Ishikawa (cell line): ENCODE measurements around the gene EDN3.

Experiments
- CEBPB ChIP-seq: IDR thresholded peaks from 2 replicates; pipeline ENCODE4 v1.6.1; 2012
- CREB1 ChIP-seq: IDR thresholded peaks from 2 replicates; pipeline ENCODE4 v1.6.1; 2012; ENCODE audit warnings: low read depth
- EGR1 ChIP-seq: IDR thresholded peaks from 2 replicates; pipeline ENCODE4 v1.6.1; 2012
- EP300 ChIP-seq: IDR thresholded peaks from 2 replicates; pipeline ENCODE4 v1.6.1; 2012; ENCODE audit warnings: borderline replicate concordance
- FOXM1 ChIP-seq: IDR thresholded peaks from 2 replicates; pipeline ENCODE4 v1.6.1; 2012; ENCODE audit warnings: low read depth, borderline replicate concordance
- NFIC ChIP-seq: IDR thresholded peaks from 2 replicates; pipeline ENCODE4 v1.6.1; 2012
- RAD21 ChIP-seq: IDR thresholded peaks from 2 replicates; pipeline ENCODE4 v1.6.1; 2012; ENCODE audit warnings: low read depth
- TAF1 ChIP-seq: IDR thresholded peaks from 2 replicates; pipeline ENCODE4 v1.6.1; 2012; ENCODE audit warnings: low read depth, mild to moderate bottlenecking
- TCF12 ChIP-seq: IDR thresholded peaks from 2 replicates; pipeline ENCODE4 v1.6.1; 2012; ENCODE audit warnings: low read depth
- TEAD4 ChIP-seq: IDR thresholded peaks from 2 replicates; pipeline ENCODE4 v1.6.1; 2012
- YY1 ChIP-seq: IDR thresholded peaks from 2 replicates; pipeline ENCODE4 v1.6.1; 2012; ENCODE audit warnings: low read depth
- ZBTB7A ChIP-seq: IDR thresholded peaks from 2 replicates; pipeline ENCODE4 v1.6.1; 2012; ENCODE audit warnings: low read depth
- TF ChIP-seq, protein P1 (sequence below): IDR thresholded peaks from 2 replicates; pipeline ENCODE4 v1.6.1; 2012; ENCODE audit warnings: low read depth, mild to moderate bottlenecking
- TF ChIP-seq, protein P2 (sequence below): IDR thresholded peaks from 2 replicates; pipeline ENCODE4 v1.6.1; 2012
- TF ChIP-seq, protein P3 (sequence below): IDR thresholded peaks from 2 replicates; pipeline ENCODE4 v1.6.1; 2012

Gene EDN3

DNA sequence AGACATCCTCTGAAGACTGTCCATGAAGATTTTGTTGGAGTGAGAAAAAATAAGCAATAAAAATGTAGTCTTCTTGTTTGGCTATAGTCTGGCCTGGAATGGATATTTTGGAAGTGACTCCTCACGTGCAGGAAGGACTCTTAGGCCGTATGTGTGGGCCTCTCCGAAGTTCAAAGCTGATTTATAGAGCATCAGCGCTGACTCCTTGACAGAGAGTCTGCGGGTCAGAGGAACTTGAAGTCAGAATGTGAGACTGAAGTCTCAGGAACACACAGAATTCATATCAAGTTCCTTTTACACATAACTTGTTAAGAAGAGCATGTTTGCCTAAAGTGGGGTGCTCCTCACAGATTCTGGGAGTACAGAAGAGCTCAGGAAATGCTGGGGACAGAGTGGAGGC lies 36.1 kb downstream of the EDN3 start:
- no peak for TF ChIP-seq EGR1

DNA sequence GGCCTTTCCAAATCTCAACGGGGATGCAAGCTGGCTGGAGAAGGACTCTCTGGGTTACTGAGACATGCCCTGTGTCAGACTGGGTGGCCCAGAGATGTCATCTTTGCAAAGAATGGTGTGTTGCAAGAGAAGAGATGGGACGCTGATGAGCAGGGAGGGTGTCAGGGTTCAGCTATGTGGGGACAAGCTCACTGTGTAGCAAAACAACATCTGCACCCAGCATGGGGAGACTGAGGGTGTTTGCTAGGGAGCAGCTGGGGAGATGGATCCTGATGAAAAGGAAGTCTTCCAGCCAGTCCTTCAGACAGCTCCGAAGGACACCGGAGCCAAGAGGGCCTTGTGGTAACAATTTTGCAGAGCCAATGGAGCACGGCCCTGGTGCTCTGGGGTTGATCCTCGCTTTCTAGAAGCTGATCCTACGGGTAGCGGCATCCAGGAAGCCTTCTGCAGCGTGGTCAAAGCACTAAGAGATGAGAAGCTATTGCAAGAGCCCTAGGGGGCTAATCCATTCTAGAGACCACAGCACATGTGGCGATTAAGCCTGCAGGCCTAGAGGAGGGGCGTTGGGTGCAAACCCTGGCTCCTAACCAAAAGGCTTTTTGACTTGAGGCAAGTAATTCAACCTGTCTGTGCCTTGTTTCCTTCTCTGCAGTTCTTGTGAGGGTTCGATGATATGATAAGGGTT lies 39.9 kb downstream of the EDN3 start:
- TF ChIP-seq RAD21 (no peak), TAF1 (no peak), ZBTB7A (no peak), EGR1 (no peak), CEBPB (no peak), CREB1 (no peak), YY1 (no peak), FOXM1 (no peak), TEAD4 (no peak), TCF12 (no peak)
- TF ChIP-seq, protein P1, sequence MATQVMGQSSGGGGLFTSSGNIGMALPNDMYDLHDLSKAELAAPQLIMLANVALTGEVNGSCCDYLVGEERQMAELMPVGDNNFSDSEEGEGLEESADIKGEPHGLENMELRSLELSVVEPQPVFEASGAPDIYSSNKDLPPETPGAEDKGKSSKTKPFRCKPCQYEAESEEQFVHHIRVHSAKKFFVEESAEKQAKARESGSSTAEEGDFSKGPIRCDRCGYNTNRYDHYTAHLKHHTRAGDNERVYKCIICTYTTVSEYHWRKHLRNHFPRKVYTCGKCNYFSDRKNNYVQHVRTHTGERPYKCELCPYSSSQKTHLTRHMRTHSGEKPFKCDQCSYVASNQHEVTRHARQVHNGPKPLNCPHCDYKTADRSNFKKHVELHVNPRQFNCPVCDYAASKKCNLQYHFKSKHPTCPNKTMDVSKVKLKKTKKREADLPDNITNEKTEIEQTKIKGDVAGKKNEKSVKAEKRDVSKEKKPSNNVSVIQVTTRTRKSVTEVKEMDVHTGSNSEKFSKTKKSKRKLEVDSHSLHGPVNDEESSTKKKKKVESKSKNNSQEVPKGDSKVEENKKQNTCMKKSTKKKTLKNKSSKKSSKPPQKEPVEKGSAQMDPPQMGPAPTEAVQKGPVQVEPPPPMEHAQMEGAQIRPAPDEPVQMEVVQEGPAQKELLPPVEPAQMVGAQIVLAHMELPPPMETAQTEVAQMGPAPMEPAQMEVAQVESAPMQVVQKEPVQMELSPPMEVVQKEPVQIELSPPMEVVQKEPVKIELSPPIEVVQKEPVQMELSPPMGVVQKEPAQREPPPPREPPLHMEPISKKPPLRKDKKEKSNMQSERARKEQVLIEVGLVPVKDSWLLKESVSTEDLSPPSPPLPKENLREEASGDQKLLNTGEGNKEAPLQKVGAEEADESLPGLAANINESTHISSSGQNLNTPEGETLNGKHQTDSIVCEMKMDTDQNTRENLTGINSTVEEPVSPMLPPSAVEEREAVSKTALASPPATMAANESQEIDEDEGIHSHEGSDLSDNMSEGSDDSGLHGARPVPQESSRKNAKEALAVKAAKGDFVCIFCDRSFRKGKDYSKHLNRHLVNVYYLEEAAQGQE: no peak
- TF ChIP-seq, protein P2, sequence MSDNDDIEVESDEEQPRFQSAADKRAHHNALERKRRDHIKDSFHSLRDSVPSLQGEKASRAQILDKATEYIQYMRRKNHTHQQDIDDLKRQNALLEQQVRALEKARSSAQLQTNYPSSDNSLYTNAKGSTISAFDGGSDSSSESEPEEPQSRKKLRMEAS: no peak

DNA sequence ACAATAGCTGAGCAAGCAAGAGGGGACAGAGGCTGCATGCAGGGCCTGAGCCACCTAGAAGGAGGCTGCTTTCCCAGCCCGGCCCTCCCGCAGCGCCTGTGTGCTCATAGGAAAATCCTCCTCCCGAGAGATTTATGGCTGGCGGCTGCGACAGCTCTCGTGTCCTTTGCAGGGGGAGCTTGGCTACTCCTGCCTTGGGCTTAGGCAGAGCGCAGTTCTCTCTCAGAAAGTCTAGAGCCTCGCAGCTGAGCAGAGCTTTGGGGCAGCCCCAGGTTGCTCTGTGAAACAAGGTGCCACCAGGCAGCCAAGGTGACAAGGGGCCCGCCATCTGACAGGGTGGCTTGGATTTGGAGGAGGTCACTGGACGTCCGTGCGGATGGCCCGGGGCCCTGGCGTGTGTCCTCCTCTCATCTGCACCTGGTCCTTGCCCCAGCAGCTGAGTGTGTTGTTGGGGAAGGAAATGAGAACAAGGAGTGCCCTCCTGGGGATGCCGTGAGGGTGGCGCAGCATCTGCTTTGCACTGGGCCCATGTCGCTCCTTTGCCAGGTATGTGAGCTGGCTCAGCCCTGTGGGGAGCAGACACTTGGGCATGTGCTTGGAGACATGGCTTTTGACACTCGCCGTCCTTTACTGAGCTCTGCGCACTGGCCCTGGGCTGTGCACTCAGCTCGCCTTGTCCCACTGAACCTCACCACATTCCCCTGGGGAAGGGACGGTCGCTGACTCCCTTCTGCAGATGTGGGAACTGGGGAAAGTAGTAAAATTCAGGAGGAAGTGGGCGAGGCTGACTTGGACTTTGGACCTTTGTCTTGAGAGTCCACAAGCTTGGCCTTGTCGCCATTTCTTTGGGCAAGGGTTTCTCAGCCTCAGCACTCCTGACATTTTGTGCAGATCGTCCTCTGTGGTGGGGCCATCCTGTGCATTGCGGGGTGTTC lies 41.9 kb downstream of the EDN3 start:
- TF ChIP-seq, protein P3, sequence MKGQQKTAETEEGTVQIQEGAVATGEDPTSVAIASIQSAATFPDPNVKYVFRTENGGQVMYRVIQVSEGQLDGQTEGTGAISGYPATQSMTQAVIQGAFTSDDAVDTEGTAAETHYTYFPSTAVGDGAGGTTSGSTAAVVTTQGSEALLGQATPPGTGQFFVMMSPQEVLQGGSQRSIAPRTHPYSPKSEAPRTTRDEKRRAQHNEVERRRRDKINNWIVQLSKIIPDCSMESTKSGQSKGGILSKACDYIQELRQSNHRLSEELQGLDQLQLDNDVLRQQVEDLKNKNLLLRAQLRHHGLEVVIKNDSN: no peak
- TF ChIP-seq FOXM1 (no peak), NFIC (no peak), ZBTB7A (no peak), TAF1 (no peak), EP300 (no peak), TEAD4 (no peak), CEBPB (no peak)
- TF ChIP-seq, protein P1: no peak
- TF ChIP-seq, protein P2: no peak

DNA sequence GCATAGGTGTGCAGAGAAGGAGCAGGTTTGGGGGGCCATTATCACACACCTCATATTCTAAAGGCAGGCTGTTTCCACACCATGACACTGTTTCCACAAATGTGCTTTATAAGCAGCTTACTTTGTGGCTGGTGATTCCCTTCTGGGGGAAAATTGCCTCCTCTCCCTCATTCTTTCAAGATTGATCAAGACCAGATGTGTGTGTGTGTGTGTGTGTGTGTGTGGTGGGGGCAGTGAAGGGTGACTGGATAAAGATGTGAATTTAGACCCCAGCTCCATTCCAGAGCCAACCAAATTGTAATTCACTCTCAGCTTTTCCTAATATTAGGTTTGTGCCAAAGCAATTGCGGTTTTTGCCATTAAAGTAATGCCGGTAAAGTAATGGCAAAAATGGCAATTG lies 45.6 kb downstream of the EDN3 start:
- TF ChIP-seq EGR1 (no peak), TAF1 (no peak), CEBPB (no peak), TEAD4 (no peak), CREB1 (no peak), RAD21 (no peak), FOXM1 (no peak), NFIC (no peak), EP300 (no peak), TCF12 (no peak), ZBTB7A (no peak), YY1 (no peak)
- TF ChIP-seq, protein P3: no peak
- TF ChIP-seq, protein P2: no peak
- TF ChIP-seq, protein P1: no peak
